Uterus (tissue), 2 donors: ENCODE measurements around the gene ABCF2.

Experiments used
- POLR2A ChIP-seq, 2 donors: fragments of 450-650 bp; IDR thresholded peaks; one replicate each; pipeline ENCODE4 v1.6.1; 2016; ENCODE audit warnings: antibody characterized with exemption in 2 of 2, mild to moderate bottlenecking in 1 of 2, moderate library complexity in 1 of 2
- TF ChIP-seq, protein P1 (sequence below), 4 experiments: fragments of 200-600 bp in 2 of 4; fragments of 450-650 bp in 2 of 4; sonication (generic) in 2 of 4; IDR thresholded peaks; one replicate each; pipeline ENCODE4 v1.5.1; 2016 to 2019; ENCODE audit warnings: antibody characterized with exemption in 4 of 4, mild to moderate bottlenecking in 2 of 4, moderate library complexity in 1 of 4

- no peak for TF ChIP-seq POLR2A (IDR thresholded peaks at IDR 0.05)
- TF ChIP-seq, protein P1, sequence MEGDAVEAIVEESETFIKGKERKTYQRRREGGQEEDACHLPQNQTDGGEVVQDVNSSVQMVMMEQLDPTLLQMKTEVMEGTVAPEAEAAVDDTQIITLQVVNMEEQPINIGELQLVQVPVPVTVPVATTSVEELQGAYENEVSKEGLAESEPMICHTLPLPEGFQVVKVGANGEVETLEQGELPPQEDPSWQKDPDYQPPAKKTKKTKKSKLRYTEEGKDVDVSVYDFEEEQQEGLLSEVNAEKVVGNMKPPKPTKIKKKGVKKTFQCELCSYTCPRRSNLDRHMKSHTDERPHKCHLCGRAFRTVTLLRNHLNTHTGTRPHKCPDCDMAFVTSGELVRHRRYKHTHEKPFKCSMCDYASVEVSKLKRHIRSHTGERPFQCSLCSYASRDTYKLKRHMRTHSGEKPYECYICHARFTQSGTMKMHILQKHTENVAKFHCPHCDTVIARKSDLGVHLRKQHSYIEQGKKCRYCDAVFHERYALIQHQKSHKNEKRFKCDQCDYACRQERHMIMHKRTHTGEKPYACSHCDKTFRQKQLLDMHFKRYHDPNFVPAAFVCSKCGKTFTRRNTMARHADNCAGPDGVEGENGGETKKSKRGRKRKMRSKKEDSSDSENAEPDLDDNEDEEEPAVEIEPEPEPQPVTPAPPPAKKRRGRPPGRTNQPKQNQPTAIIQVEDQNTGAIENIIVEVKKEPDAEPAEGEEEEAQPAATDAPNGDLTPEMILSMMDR (IDR thresholded peaks at IDR 0.05) = no peak
Observed at GRCh38 chr7:151251328-151251688, 24.3 kb upstream of the ABCF2 start.
